Measurements from ENCODE around the gene GMIP.
"Not testable (repeated sequence)": the region's sequence is repeated elsewhere in the genome, so short reads cannot be mapped to it uniquely, and the experiment has no call there.

Gene GMIP, protein sequence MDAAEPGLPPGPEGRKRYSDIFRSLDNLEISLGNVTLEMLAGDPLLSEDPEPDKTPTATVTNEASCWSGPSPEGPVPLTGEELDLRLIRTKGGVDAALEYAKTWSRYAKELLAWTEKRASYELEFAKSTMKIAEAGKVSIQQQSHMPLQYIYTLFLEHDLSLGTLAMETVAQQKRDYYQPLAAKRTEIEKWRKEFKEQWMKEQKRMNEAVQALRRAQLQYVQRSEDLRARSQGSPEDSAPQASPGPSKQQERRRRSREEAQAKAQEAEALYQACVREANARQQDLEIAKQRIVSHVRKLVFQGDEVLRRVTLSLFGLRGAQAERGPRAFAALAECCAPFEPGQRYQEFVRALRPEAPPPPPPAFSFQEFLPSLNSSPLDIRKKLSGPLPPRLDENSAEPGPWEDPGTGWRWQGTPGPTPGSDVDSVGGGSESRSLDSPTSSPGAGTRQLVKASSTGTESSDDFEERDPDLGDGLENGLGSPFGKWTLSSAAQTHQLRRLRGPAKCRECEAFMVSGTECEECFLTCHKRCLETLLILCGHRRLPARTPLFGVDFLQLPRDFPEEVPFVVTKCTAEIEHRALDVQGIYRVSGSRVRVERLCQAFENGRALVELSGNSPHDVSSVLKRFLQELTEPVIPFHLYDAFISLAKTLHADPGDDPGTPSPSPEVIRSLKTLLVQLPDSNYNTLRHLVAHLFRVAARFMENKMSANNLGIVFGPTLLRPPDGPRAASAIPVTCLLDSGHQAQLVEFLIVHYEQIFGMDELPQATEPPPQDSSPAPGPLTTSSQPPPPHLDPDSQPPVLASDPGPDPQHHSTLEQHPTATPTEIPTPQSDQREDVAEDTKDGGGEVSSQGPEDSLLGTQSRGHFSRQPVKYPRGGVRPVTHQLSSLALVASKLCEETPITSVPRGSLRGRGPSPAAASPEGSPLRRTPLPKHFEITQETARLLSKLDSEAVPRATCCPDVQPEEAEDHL

DNA sequence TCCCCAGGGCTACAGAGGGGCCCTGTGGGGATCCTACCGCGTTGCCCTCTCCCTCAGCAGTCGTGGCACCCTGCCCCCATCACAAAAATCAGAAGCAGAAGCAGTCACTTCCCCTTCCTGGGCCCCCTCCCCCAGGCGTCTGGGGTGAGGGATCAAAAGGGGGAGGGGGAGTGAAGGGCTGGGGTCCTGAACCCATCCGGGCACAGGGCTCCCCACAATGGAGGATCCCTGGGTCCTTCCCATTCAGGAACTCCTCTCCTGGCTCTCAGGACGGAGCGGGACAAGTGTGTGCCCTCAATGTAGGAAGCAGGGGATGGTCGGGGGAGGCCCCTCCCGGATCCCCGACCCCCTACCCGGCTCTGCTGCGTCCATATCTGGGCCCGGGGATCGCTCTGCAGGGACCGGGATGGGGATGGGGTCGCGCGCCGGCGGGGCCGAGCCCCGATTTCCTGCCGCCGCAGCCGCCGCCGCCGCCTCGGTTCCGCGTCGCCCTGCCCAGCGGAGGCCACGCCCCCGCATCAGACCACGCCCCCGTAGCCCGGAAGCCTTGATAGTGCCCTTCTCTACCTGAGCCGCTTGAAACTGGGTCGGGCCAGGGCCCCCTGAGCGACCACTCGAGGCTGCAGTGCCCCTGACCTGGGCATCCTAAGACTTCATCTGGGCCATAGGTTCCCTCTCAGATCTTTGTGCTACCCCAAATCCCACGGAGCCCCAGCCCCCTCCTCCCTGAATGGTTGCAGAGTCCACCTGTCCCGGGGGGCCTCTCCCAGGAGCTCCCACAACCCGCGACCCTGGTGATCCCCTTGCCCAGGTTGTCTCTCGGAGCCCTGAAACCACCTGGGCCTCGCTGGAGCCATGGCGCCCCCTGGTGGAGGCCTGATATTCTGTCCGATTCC, at the start of gene GMIP:
TSS of gene GMIP (minus strand) at position 500 of the 896 bp plus-strand sequence. CDS start at position 372, 128 bp downstream.
- peak; percentile 76 for DNase-seq
- Histone ChIP-seq H3K36me3 (peaks cover 39% of the 10 kb centered on the region), H3K27me3 (ENCODE audit: insufficient read depth, low read depth, severe bottlenecking) (no peaks in the 10 kb centered on the region), H3K9me3 (ENCODE audit: severe bottlenecking) (no peaks in the 10 kb centered on the region), H3K4me3 (ENCODE audit: low read depth, low read length) (peak within 1 kb of the TSS; percentile 76), H3K27ac (peak within 1 kb of the TSS; percentile 43)
- TF ChIP-seq, protein P1, sequence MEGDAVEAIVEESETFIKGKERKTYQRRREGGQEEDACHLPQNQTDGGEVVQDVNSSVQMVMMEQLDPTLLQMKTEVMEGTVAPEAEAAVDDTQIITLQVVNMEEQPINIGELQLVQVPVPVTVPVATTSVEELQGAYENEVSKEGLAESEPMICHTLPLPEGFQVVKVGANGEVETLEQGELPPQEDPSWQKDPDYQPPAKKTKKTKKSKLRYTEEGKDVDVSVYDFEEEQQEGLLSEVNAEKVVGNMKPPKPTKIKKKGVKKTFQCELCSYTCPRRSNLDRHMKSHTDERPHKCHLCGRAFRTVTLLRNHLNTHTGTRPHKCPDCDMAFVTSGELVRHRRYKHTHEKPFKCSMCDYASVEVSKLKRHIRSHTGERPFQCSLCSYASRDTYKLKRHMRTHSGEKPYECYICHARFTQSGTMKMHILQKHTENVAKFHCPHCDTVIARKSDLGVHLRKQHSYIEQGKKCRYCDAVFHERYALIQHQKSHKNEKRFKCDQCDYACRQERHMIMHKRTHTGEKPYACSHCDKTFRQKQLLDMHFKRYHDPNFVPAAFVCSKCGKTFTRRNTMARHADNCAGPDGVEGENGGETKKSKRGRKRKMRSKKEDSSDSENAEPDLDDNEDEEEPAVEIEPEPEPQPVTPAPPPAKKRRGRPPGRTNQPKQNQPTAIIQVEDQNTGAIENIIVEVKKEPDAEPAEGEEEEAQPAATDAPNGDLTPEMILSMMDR (IDR thresholded peaks at IDR 0.05; ENCODE audit: low read depth, low read length): peak; percentile 72

DNA sequence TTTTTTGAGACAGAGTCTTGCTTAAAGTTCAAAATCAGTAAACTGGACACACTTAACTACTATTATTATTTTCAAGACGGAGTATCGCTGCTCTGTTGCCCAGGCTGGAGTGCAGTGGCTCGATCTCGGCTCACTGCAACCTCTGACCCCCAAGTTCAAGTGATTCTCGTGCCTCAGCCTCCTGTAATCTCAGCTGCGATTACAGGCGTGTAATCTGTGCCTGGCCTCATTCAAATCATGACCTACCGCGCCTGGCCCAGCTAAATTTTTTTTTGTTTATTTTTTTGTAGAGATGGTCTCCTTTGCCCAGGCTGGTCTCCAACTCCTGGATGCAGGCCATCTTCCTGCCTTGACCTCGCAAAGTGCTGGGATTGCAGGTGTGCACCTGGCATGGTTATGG, 48.2 kb upstream of the GMIP start:
- no peaks in the 10 kb centered on the region for H3K27me3 ChIP-seq (ENCODE audit: insufficient read depth, low read depth, severe bottlenecking)
- no peaks in the 10 kb centered on the region for H3K9me3 ChIP-seq (ENCODE audit: severe bottlenecking)
- TF ChIP-seq, protein P1 (IDR thresholded peaks at IDR 0.05; ENCODE audit: low read depth, low read length): no peak
- H3K27ac ChIP-seq: no peak overlapping the region
- H3K36me3 ChIP-seq: no peaks in the 10 kb centered on the region
- no peak overlapping the region for H3K4me3 ChIP-seq (ENCODE audit: low read depth, low read length)
- no peak for DNase-seq

DNA sequence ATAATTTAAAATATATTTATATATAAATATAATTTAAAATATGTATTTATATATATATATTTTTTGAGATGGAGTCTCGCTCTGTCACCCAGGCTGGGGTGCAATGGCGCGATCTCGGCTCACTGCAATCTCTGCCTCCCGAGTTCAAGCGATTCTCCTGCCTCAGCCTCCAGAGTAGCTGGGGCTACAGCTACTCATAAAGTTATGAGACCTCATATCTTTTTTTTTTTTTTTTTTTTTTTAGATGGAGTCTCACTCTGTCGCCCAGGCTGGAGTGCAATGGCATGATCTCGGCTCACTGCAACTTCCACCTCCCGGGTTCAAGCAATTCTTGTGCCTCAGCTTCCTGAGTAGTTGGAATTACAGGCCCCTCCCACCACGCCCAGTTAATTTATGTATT, 45.6 kb upstream of the GMIP start:
- not testable (repeated sequence) for DNase-seq; H3K27ac ChIP-seq; H3K9me3 ChIP-seq (ENCODE audit: severe bottlenecking); H3K36me3 ChIP-seq; H3K4me3 ChIP-seq (ENCODE audit: low read depth, low read length); H3K27me3 ChIP-seq (ENCODE audit: insufficient read depth, low read depth, severe bottlenecking)

DNA sequence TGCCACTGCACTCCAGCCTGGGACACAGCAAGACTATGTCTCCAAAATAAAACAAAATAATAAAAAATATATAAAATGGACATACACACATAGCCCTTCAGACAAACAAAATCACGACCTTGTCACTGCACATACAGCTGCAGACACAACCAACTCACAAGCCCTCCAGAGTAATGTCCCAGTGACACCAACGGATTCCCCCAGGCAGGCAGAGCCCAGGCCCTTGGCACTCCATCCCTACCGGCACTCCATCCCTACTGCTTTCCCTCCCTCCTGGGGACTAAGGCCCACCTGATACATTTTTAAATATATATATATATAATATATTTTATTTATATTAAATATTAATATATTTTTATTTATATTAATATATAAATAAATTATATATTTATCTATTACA, 43.6 kb upstream of the GMIP start:
- Histone ChIP-seq H3K9me3 (ENCODE audit: severe bottlenecking) (no peaks in the 10 kb centered on the region), H3K36me3 (peaks cover 5% of the 10 kb centered on the region; the same call in 1 of the 2 replicates), H3K27me3 (ENCODE audit: insufficient read depth, low read depth, severe bottlenecking) (no peaks in the 10 kb centered on the region), H3K27ac (no peak overlapping the region), H3K4me3 (ENCODE audit: low read depth, low read length) (no peak overlapping the region)
- TF ChIP-seq, protein P1 (IDR thresholded peaks at IDR 0.05; ENCODE audit: low read depth, low read length): no peak
- no peak for DNase-seq

DNA sequence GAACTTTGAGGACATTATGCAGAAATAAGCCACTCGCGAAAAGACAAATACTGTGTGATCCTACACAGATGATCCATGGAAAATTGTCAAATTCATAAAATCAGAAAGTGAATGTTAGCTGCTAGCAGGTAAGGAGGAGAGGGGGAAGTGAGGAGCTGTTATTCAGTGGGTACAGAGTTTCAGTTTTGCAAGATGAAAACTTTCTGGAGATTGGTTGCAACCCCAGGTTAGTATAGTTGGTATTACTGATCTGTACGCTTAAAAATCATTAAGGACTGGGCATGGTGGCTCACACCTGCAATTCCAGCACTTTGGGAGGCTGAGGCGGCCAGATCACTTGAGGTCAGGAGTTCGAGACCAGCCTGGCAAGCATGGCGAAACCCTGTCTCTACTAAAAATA, 43.1 kb upstream of the GMIP start:
- no peak for DNase-seq
- Histone ChIP-seq H3K4me3 (ENCODE audit: low read depth, low read length) (no peak overlapping the region), H3K9me3 (ENCODE audit: severe bottlenecking) (no peaks in the 10 kb centered on the region), H3K27ac (no peak overlapping the region), H3K36me3 (peaks cover 6% of the 10 kb centered on the region), H3K27me3 (ENCODE audit: insufficient read depth, low read depth, severe bottlenecking) (no peaks in the 10 kb centered on the region)
- TF ChIP-seq, protein P1 (IDR thresholded peaks at IDR 0.05; ENCODE audit: low read depth, low read length): no peak

DNA sequence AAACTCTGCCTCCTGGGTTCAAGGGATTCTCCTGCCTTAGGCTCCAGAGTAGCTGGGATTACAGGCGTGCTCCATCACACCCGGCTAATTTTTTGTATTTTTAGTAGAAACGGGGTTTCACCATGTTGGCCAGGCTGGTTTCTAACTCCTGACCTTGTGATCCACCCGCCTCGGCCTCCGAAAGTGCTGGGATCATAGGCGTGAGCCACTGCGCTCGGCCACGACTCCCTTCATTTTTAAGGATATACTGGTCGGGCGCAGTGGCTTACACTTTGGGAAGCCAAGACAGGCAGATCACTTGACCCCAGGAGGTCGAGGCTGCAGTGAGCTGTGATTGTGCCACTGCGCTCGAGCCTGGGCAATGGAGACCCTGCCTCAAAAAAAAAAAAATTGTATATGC, 42.7 kb upstream of the GMIP start:
- peaks cover 11% of the 10 kb centered on the region for H3K36me3 ChIP-seq
- not testable (repeated sequence) for H3K27me3 ChIP-seq (ENCODE audit: insufficient read depth, low read depth, severe bottlenecking); DNase-seq; H3K4me3 ChIP-seq (ENCODE audit: low read depth, low read length); H3K9me3 ChIP-seq (ENCODE audit: severe bottlenecking); H3K27ac ChIP-seq
